Prostate gland (tissue), 2 donors: Measurements from ENCODE around the gene GTF3A. TPM values are rescaled to one million over a fixed set of nuclear protein-coding genes. Genes with fewer than 3 reads are reported as not detected.

Experiments
- DNase-seq: peaks from one replicate; pipeline ENCODE4 v3.0.0-alpha.2; 2019; ENCODE audit warnings: low spot score
- H3K27ac ChIP-seq, 2 donors: fragments of 200-600 bp; sonication (generic); 2 replicates each; pipeline ENCODE4 v1.5.1; 2017 to 2019
- H3K27me3 ChIP-seq: fragments of 200-600 bp; sonication (generic); replicated peaks from 2 replicates; pipeline ENCODE4 v1.5.1; 2019; ENCODE audit not compliant: insufficient read depth
- H3K36me3 ChIP-seq, 2 donors: fragments of 200-600 bp; sonication (generic); 1 replicate in 1 of 2; 2 replicates in 1 of 2; pipeline versions ENCODE4 v1.5.1 to v1.8.1; 2017 to 2019
- H3K4me1 ChIP-seq: fragments of 200-600 bp; sonication (generic); replicated peaks from 2 replicates; pipeline ENCODE4 v1.5.1; 2019
- H3K4me3 ChIP-seq, 2 donors: fragments of 200-600 bp; sonication (generic); 2 replicates each; pipeline ENCODE4 v1.5.1; 2017 to 2019
- H3K9me3 ChIP-seq: fragments of 200-600 bp; sonication (generic); 2 replicates; pipeline ENCODE4 v1.5.1; 2017
- POLR2A ChIP-seq: fragments of 450-650 bp; IDR thresholded peaks from one replicate; pipeline ENCODE4 v1.6.1; 2016; ENCODE audit warnings: antibody characterized with exemption, mild to moderate bottlenecking
- POLR2AphosphoS5 ChIP-seq: sonication (generic); formaldehyde crosslinking; IDR thresholded peaks from one replicate; pipeline ENCODE4 v1.6.1; 2017; ENCODE audit warnings: antibody characterized with exemption
- WGBS: methylation state at CpG from one replicate; pipeline ENCODE4 v1.1.5; 2018; 5-methylcytosine and 5-hydroxymethylcytosine counted together
- intact Hi-C: fragments of 100-400 bp; cut with DNase I; formaldehyde crosslinking; loops from one replicate; pipeline ENCODE4 v1.14.2; 2022
- small RNA-seq, 2 donors: library from RNA; depleted of rRNA; stranded (forward); fragments of <200 nt; gene quantifications; one replicate each; pipeline ENCODE3, GENCODE V24; 2016
- total RNA-seq, 2 donors: library from RNA; depleted of rRNA; stranded (reverse); fragments of >200 nt; gene quantifications; one replicate each; pipeline ENCODE4 v1.1.0, GENCODE V29; 2016
- TF ChIP-seq, protein P1 (sequence below), 4 experiments: fragments of 200-600 bp in 2 of 4; fragments of 450-650 bp in 2 of 4; sonication (generic) in 2 of 4; IDR thresholded peaks; 1 replicate in 3 of 4; 2 replicates in 1 of 4; pipeline ENCODE4 v1.5.1; 2016 to 2019; ENCODE audit warnings: antibody characterized with exemption in 4 of 4, mild to moderate bottlenecking in 2 of 4, moderate library complexity in 2 of 4

The GTF3A gene
- total RNA-seq, 2 donors from 2014 or later: 95.0 to 142 TPM

DNA sequence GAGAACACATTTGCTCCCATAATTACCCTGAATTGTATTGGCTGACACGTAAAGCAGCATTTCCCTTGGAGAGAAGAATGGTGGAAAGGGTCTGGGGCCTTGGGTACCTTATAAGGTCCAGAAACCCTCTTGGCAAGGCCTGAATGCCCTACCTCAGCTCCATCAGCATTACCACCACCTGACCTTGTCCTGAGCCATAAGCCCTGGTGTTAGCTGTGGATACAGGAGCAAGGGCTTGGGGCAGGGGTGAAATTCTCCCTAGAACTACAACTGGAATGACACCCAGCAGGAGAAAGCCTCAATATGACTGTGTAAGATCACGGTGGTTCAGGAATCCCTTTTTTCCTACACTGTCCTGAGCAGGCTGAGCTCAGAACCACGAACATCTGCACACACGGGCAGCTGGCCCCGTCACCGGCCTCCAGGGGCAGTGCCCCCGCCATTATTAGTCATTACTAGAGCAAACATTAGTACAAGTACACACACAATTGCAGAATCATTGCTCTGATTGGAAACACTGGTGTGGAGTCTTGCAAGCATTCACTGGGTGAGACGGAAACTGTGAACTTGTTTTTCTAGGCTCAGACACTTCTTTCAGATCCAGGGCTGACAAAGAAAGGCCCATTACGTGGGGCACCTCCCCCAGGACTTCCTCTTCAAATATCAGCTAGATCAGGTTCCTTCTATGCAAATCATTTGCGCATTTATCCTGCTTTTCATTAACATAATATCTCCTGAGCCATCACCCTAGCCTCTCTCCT lies 52.7 kb downstream of the GTF3A start:
- Histone ChIP-seq H3K27ac (no peak overlapping the region), H3K9me3 (no peaks in the 10 kb centered on the region), H3K36me3 (no peaks in the 10 kb centered on the region), H3K27me3 (no peaks in the 10 kb centered on the region), H3K4me1 (no peaks in the 10 kb centered on the region), H3K4me3 (no peak overlapping the region)
- no peak for DNase-seq
- intact Hi-C loops: no loop called here
- WGBS: 26% methylated on average over 10 of the region's 10 CpGs
- TF ChIP-seq POLR2AphosphoS5: no peak
- TF ChIP-seq, protein P1, sequence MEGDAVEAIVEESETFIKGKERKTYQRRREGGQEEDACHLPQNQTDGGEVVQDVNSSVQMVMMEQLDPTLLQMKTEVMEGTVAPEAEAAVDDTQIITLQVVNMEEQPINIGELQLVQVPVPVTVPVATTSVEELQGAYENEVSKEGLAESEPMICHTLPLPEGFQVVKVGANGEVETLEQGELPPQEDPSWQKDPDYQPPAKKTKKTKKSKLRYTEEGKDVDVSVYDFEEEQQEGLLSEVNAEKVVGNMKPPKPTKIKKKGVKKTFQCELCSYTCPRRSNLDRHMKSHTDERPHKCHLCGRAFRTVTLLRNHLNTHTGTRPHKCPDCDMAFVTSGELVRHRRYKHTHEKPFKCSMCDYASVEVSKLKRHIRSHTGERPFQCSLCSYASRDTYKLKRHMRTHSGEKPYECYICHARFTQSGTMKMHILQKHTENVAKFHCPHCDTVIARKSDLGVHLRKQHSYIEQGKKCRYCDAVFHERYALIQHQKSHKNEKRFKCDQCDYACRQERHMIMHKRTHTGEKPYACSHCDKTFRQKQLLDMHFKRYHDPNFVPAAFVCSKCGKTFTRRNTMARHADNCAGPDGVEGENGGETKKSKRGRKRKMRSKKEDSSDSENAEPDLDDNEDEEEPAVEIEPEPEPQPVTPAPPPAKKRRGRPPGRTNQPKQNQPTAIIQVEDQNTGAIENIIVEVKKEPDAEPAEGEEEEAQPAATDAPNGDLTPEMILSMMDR (IDR thresholded peaks at IDR 0.05): no peak
- no peak for TF ChIP-seq POLR2A

DNA sequence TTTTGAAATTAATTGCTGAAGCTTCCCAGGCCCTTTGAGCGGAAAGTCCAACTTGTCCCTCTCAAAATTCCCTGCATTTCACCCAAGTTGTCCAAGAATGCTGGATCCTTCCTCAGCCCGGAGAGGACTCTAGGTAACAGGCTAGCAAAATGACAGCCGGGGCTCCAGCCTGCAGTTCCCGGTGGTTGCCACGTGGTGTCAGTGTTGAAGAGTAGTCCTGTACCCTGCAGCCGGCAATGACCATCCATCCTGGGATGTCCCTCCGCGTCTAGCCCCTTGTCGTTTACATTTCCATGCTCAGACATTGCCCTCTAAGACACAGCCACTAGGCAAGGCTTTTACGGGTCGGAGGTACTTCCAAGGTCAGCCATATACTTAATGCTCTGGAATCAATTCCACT lies 57.3 kb downstream of the GTF3A start:
- Histone ChIP-seq H3K4me3 (no peak overlapping the region), H3K4me1 (no peaks in the 10 kb centered on the region), H3K27ac (no peak overlapping the region), H3K9me3 (no peaks in the 10 kb centered on the region), H3K27me3 (peaks cover 4% of the 10 kb centered on the region), H3K36me3 (no peaks in the 10 kb centered on the region)
- 20% methylated on average over 11 of the region's 11 CpGs for WGBS
- TF ChIP-seq, protein P1 (IDR thresholded peaks at IDR 0.05): peak in 3 of 4 experiments; percentile 25 to 39 (median 37)
- TF ChIP-seq POLR2A: no peak
- intact Hi-C loops: no loop called here
- DNase-seq: peak; percentile 9

DNA sequence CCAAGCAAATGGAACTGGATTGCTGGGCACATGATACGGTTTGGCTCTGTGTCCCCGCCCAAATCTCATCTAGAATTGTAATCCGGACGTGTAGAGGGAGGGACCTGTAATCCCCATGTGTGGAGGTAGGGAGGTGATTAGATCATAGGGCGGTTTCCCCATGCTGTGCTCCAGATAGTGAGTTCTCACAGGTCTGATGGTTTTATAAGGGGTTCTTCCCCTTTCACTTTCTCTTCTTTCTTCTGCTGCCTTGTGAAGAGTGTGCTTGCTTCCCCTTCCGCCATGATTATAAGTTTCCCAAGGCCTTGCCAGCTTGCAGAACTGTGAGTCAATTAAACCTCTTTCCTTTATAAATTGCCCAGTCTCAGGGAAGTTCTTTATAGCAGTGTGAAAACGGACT lies 58.6 kb downstream of the GTF3A start:
- DNase-seq: no peak
- 82% methylated on average over 7 of the region's 7 CpGs for WGBS
- intact Hi-C loops: no loop called here
- Histone ChIP-seq H3K27ac (no peak overlapping the region), H3K4me3 (no peak overlapping the region), H3K27me3 (peaks cover 4% of the 10 kb centered on the region), H3K9me3 (no peaks in the 10 kb centered on the region), H3K36me3 (no peaks in the 10 kb centered on the region), H3K4me1 (no peaks in the 10 kb centered on the region)
- TF ChIP-seq POLR2A (no peak), POLR2AphosphoS5 (no peak)
- TF ChIP-seq, protein P1 (IDR thresholded peaks at IDR 0.05): no peak

DNA sequence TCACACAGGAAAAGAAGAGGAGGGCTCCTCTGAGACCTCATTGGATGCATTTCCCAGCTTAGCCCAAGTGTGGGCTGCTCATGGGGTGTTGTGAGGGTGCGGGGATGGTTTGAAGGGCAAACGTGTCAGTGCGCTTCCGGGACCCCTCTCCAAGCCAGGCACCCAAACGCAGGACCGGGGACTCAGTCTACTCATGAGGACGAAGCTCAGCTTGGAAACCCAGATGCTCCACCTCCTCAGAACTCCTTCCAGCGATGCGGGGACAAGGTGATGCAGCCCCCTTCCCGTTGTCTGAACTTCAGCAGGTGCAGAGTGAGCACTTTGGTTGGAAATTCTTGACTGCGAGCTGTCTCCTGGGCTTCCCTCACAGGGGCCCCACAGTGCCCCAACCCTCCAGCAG lies 59.0 kb downstream of the GTF3A start:
- DNase-seq: no peak
- Histone ChIP-seq H3K27ac (no peak overlapping the region), H3K9me3 (no peaks in the 10 kb centered on the region), H3K36me3 (no peaks in the 10 kb centered on the region), H3K27me3 (peaks cover 4% of the 10 kb centered on the region), H3K4me3 (no peak overlapping the region), H3K4me1 (no peaks in the 10 kb centered on the region)
- no peak for TF ChIP-seq POLR2AphosphoS5
- TF ChIP-seq, protein P1 (IDR thresholded peaks at IDR 0.05): no peak
- no peak for TF ChIP-seq POLR2A
- 91% methylated on average over 11 of the region's 11 CpGs for WGBS
- intact Hi-C loops: no loop called here

Small RNA genes within 50 kb of the gene (small RNA-seq; reads per million reads assigned to genes)
- gene RNY1P1: 0 reads per million in 2 donors

Other genes with a start within 250 kb of the GTF3A start
- gene RPL21, start 173.1 kb upstream of the GTF3A start, total RNA-seq: 1,000 to 10,000 TPM in 1 of 2 donors, 100 to 1,000 TPM in 1; 338 to 1,109 TPM
- 10 to 100 TPM; 26.5 to 31.5 TPM for gene RASL11A, start 153.8 kb upstream of the GTF3A start, total RNA-seq
- gene MTIF3, start 25.9 kb downstream of the GTF3A start, total RNA-seq: 10 to 100 TPM; 44.8 to 52.3 TPM
- gene LNX2, start 195.9 kb downstream of the GTF3A start, total RNA-seq: 10 to 100 TPM; 26.3 to 34.1 TPM
- 100 to 1,000 TPM; 114 to 183 TPM for gene POLR1D, start 197.3 kb downstream of the GTF3A start, total RNA-seq